WI38 (cell line): ENCODE measurements around the gene ETF1.
"Not testable (repeated sequence)": the region's sequence is repeated elsewhere in the genome, so short reads cannot be mapped to it uniquely, and the experiment has no call there.

Source experiments
- H3K4me3 ChIP-seq: 2 replicates; pipeline ENCODE4 v1.5.1; 2011; ENCODE audit warnings: low read depth, mild to moderate bottlenecking, control low read depth, low read length
- TF ChIP-seq, protein P1 (sequence below): IDR thresholded peaks from 2 replicates; pipeline ENCODE4 v1.5.1; 2012; ENCODE audit warnings: low read depth, mild to moderate bottlenecking, control low read depth, low read length

The ETF1 gene

DNA sequence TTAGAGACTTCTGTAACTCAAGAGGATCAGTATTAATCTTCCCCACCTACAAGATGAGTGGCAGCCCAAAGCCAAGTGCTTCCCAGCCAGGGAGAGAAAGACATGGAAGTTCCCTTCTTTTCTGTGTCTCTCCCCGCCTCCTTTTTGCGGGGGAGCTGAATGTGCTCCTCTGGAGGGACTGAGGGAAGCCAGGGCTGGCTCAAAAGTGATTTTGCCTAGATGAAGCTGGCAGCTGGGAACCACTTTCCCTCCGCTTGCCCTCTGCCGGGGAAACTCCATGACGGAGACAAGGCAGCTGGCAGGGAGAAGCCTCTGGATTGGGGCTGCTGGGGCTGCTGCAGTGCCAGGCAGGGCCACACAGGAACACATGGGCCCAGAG, 53.4 kb downstream of the ETF1 start:
- TF ChIP-seq, protein P1, sequence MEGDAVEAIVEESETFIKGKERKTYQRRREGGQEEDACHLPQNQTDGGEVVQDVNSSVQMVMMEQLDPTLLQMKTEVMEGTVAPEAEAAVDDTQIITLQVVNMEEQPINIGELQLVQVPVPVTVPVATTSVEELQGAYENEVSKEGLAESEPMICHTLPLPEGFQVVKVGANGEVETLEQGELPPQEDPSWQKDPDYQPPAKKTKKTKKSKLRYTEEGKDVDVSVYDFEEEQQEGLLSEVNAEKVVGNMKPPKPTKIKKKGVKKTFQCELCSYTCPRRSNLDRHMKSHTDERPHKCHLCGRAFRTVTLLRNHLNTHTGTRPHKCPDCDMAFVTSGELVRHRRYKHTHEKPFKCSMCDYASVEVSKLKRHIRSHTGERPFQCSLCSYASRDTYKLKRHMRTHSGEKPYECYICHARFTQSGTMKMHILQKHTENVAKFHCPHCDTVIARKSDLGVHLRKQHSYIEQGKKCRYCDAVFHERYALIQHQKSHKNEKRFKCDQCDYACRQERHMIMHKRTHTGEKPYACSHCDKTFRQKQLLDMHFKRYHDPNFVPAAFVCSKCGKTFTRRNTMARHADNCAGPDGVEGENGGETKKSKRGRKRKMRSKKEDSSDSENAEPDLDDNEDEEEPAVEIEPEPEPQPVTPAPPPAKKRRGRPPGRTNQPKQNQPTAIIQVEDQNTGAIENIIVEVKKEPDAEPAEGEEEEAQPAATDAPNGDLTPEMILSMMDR, result no peak
- no peak overlapping the region for H3K4me3 ChIP-seq

DNA sequence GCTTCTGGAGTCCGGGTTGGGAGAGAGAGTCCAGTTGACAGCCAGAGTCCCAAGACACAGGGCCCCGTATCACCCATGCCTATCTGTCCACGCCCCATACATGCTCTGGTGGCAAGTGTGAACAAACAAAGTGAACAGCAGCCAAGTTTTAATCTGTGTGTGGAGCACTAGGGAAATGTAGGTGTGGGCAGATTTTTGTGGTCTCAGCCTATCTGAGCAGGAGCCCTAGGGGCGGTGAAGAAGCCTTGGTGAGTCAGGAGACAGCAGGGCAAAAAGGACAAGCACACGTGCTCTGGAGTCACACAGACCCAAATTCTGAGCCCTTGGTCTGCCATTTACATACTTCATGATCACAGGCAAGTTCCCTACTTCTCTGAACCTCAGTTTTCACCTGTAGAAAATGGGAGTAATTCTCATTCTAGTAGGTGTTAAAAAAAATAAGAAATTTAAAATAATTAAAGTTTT, 54.5 kb downstream of the ETF1 start:
- no peak overlapping the region for H3K4me3 ChIP-seq
- TF ChIP-seq, protein P1, result no peak

DNA sequence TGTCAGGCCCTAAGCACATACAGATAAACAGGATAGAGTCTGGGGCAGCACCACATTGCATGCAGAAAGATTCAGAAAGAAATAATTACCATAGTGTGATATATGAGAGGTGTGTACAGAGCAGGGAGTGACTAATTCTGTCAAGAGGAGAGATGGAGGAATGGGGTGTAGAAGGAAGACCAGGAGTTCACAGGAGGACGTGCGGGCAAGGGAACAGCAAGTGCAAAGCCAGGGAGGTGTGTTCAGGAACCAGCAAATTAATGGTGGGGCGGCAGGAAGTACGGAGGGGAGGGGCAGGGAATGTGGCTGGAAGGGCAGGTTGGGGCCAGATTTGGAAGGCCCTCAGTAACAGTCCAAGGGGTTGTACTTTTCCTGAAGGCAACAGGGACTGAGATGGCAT, 60.4 kb downstream of the ETF1 start:
- TF ChIP-seq, protein P1, result no peak
- H3K4me3 ChIP-seq, result no peak overlapping the region

DNA sequence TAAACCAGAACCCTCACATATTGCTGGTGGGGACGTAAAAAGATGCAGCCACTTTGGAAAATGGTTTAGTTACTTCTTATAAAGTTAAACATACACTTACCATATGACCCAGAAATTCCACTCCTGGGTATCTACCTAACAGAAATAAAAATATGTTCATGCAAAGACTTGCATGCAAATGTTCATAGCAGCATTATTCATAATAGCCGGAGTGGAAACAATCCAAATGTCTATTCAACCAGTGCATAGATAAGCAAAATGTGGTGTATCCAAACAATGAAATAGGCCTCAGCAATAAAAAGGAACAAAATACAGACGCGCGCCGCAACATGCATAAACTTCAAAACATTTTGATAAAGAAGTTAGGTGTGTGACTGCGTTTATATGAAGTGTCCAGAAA, 66.1 kb downstream of the ETF1 start:
- H3K4me3 ChIP-seq, result no peak overlapping the region
- TF ChIP-seq, protein P1, result no peak

DNA sequence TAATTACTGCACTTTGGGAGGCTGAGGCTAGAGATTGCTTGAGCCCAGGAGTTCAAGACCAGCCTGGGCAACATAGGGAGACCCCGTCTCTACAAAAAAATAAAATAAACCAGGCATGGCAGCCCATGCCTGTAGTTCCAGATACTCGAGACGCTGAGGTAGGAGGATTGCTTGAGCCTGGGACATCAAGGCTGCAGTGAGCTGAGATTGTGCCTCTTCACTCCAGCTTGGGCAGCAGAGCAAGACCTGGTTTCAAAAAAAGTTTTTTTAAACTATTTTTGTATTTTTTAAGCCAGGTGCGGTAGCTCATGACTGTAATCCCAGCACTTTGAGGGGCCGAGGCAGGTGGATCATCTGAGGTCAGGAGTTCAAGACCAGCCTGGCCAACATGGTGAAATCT, 69.9 kb downstream of the ETF1 start:
- H3K4me3 ChIP-seq, result not testable (repeated sequence)

DNA sequence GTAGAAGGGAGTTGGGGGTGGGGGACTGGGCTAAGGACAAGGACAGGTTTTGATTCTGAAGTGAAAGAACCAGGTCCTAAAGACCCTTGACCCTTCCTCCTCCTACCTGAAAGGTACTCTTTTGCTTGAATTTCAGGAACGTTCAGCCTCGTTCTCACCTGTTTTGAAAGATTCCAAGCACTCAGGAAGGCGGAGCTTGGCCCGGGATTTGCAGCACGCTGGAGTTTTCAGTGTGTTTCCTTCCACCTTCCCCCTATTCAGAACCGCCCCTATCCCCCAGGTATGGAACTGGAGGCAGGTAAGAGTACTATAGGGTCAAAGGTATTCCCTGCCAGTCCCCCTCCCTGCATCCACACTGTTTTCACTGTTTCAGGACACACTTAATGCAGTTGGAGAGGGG, 70.7 kb downstream of the ETF1 start:
- no peak overlapping the region for H3K4me3 ChIP-seq
- TF ChIP-seq, protein P1, result no peak

DNA sequence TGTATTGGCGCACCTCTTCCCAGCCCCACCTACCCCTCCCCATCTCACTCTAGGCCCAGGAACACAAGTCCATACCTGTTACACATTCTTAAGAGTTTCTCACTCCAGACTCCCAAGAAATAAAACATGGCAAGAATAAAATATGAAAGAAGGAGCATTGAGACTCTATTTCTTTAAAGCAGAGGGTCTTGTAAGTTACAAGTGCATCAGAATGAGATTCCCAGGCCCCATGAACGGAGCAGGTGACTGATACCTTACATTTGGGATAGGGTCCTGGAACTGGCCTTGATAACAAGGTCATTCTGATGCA, 72.0 kb downstream of the ETF1 start:
- no peak overlapping the region for H3K4me3 ChIP-seq
- TF ChIP-seq, protein P1, result no peak

DNA sequence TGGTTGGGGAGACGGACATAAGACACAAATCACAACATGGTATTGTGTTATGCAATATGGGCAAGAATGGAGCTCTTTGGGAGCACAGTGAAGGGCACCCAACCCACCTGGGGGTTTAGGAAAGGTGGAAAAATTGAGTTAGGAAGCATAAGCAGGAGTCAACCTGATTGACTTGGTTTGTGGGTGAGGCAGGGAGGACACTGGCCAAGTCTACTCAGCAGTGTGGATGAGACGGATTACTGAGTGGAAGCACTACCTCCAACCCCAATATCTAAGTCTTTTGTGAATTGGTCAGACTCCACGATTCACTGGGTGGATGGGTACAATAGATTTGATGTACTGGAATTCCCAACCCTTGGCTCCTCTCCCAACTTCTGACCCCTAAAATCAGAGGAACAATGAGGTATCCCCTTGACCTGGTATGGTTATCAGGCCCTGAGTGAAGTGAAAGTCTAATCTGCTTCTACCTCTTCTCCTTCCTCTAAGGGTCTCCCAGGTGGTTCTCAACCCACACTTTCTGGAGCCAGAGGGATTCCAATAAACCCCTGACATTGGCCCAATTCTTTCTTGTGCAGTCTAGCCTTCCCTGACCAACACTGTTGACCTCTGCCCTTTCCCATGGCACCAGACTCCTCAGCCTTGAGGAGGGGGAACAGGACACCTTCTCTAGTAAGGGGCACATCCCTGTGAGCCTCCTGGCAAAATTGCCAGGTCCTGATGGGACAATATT, 72.5 kb downstream of the ETF1 start:
- no peak overlapping the region for H3K4me3 ChIP-seq
- TF ChIP-seq, protein P1, result no peak
